RWPE1 (cell line): Measurements from ENCODE around the gene RAE1.

Experiments
- CTCF ChIA-PET: fragments of 350-600 bp; sonication (Branson Sonifier 250); formaldehyde crosslinking; extraction: SDS; loops from one replicate; lab custom pipeline; 2021; lab: Yijun Ruan, JAX
- POLR2A ChIA-PET: fragments of 400-600 bp; formaldehyde crosslinking; extraction: SDS; loops from one replicate; lab custom pipeline; 2020; ENCODE audit warnings: antibody characterized with exemption; ENCODE audit not compliant: low non-redundant PET; lab: Yijun Ruan, JAX
- DNase-seq: peaks from one replicate; pipeline ENCODE4 v3.0.0; 2012; ENCODE audit warnings: low spot score
- H3K27ac ChIP-seq: fragments of 450-650 bp; 2 replicates; pipeline ENCODE4 v1.5.1; 2017
- TF ChIP-seq, protein P1 (sequence below): fragments of 450-650 bp; conservative IDR thresholded peaks from 2 replicates; pipeline ENCODE4 v1.5.1; 2017; ENCODE audit warnings: low read depth, mild to moderate bottlenecking

RAE1 gene

DNA sequence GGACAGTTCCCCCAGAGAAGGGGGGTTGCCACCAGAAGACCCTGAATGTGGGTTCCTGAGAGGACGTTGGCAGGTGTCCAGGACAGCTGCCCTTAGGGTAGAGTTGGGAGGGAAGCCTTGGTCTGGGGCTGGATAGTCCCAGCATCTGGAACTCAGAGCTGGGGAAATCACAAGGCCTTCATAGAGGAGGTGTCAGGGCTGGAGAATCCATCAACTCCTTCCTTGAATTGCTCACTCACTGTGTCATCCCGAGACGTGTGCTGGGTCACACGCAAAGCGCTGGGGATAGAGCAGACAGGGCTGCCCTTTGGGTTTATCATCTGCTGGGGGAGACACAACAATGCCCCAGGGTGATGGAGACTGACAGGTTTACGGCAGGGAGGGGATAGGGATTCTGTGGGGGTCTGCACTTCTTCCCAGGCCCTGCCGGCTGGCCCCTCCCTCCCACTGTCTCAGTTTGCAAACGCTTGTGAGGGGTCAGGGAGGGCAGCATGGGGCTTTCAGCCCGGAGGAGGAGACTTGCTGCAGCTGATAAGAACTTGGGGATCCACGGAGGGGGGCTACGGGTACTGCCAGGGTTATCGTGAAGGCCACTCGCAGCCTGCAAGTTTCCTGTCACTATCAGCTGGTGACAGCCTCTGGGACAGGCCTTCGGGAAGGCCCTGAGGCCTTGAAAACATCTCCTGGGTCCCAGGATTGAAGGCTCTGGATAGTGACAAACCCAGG is 58.8 kb downstream of the RAE1 start:
- ChIA-PET POLR2A (no interaction called here), CTCF (interaction anchor here (0.7 kb wide), 1 partner anchor 15 kb away, joined by 5 read pairs; no protein-coding TSS in a partner anchor)
- no peak overlapping the region for H3K27ac ChIP-seq
- TF ChIP-seq, protein P1, sequence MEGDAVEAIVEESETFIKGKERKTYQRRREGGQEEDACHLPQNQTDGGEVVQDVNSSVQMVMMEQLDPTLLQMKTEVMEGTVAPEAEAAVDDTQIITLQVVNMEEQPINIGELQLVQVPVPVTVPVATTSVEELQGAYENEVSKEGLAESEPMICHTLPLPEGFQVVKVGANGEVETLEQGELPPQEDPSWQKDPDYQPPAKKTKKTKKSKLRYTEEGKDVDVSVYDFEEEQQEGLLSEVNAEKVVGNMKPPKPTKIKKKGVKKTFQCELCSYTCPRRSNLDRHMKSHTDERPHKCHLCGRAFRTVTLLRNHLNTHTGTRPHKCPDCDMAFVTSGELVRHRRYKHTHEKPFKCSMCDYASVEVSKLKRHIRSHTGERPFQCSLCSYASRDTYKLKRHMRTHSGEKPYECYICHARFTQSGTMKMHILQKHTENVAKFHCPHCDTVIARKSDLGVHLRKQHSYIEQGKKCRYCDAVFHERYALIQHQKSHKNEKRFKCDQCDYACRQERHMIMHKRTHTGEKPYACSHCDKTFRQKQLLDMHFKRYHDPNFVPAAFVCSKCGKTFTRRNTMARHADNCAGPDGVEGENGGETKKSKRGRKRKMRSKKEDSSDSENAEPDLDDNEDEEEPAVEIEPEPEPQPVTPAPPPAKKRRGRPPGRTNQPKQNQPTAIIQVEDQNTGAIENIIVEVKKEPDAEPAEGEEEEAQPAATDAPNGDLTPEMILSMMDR: no peak
- DNase-seq: no peak

GRCh38 chr20:57410398-57410920 is 59.4 kb downstream of the RAE1 start:
- no peak for DNase-seq
- TF ChIP-seq, protein P1: no peak
- H3K27ac ChIP-seq: no peak overlapping the region
- POLR2A ChIA-PET: no interaction called here
- CTCF ChIA-PET: no interaction called here

GRCh38 chr20:57410924-57411323 is 59.9 kb downstream of the RAE1 start:
- CTCF ChIA-PET: no interaction called here
- POLR2A ChIA-PET: no interaction called here
- no peak for DNase-seq
- no peak overlapping the region for H3K27ac ChIP-seq
- TF ChIP-seq, protein P1: no peak

DNA sequence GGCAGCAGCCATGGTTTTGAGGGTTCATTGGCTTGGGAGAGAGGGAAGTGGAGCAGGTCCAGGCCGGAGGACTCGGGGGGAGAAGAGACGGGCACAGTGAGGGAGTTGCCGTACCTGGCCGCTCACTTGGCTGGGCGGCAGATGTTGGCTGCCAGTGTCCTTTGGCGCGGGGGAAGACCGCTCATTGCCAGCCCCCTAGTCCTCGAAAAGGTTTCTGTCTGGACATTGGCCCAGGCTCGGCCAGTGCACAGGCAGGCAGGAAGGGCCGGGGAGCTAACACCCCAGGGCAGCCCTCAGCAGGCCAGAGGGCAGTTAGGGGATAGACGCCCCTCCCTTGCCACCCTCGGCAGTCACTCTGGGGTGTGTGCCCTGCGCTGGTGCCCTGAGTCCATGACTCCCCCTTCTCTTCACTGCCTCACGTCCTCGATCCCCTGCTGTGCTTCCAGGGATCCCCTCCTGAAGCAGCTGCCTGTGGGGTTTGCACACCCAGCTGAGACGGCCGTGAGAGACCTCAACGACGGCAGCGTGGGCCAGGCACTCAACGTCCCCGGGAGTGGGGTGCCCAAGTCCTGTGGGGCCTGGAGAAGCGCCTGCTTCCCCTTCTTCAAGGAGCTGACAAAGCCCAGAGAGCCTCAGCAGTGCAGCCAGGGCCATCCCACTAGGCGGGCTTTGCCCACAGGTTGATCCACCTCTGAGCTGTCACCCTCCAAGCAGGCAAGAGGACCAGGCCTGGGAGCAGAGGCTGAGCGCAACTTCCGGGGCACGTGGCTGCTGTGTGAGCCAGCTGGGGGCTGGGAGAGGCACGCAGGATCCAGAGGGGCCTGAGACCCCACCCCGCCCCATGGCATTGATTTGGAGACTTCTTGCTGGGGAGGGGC is 60.6 kb downstream of the RAE1 start:
- ChIA-PET POLR2A (no interaction called here), CTCF (interaction anchor here (0.6 to 2.1 kb wide), 3 partner anchors 12 to 16 kb away, joined by 3 to 7 read pairs (median 3); no protein-coding TSS in a partner anchor)
- no peak for DNase-seq
- TF ChIP-seq, protein P1: no peak
- no peak overlapping the region for H3K27ac ChIP-seq

GRCh38 chr20:57412347-57413029 is 61.4 kb downstream of the RAE1 start:
- DNase-seq: no peak
- ChIA-PET POLR2A (no interaction called here), CTCF (interaction anchor here (0.5 to 2.1 kb wide), 6 partner anchors 12 to 1016 kb away, joined by 3 to 7 read pairs (median 4); no protein-coding TSS in a partner anchor)
- TF ChIP-seq, protein P1: no peak
- no peak overlapping the region for H3K27ac ChIP-seq

GRCh38 chr20:57413986-57414385 is 62.9 kb downstream of the RAE1 start:
- DNase-seq: no peak
- TF ChIP-seq, protein P1: no peak
- CTCF ChIA-PET: interaction anchor here (2.1 kb wide), 1 partner anchor 12 kb away, joined by 7 read pairs; no protein-coding TSS in a partner anchor
- no peak overlapping the region for H3K27ac ChIP-seq
- POLR2A ChIA-PET: no interaction called here
